Stimulated activated CD4-positive, alpha-beta T cell treated with anti-CD3 and anti-CD28 coated beads, Interleukin-1b, Interleukin-23, amount 100 ng/mL, for 4 hours (primary cell): ENCODE data around the gene ZNF12.

Experiments used
- DNase-seq, 2 donors: peaks; one replicate each; pipeline ENCODE4 v3.0.0-alpha.2; 2020; ENCODE audit warnings: low read depth in 2 of 2

ZNF12 gene

DNA sequence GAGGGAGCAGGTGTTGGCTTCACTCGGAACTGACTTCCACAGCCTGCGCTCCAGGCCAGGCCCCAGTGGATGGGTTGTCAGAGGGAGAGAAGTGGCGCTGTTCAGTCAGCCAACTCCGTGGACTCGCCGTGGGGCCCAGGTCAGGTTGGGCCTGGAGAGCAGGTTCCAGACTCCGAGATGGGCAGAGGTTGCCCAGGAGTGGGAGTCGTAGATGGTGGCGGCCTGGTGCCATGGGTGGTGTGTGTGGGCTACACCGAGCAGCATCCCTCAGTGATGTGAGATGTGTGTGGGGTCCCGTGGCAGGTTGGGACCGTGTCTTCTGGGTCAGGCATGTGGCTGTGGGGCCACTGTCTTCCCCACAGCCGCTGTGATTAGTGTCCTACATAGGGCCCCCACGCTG is 59.2 kb downstream of the ZNF12 start:
- no peak for DNase-seq

GRCh38 chr7:6647080-6647479 is 59.7 kb downstream of the ZNF12 start:
- no peak for DNase-seq

DNA sequence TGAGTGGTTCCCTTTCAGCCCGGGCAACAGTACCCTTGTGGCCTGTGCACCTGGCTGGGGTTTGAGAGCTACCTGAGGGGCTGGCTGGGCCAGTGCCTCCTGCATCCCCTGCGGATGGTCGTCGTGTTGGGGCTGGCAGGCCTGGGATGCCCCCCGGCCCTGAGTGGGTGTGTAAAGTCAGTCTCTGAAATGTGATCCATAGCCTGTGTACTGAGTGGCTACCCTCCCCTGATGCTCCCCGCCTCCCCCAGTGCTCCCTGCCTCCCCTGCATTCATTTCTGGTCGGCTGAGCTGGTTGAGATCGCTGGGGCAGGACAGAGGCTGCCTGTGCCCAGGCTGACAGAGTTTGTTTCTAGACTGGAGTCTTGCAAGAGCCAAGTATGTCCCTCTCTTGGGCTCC is 60.3 kb downstream of the ZNF12 start:
- no peak for DNase-seq

- no peak for DNase-seq
Observed at GRCh38 chr7:6644728-6645127, 62.0 kb downstream of the ZNF12 start.

DNA sequence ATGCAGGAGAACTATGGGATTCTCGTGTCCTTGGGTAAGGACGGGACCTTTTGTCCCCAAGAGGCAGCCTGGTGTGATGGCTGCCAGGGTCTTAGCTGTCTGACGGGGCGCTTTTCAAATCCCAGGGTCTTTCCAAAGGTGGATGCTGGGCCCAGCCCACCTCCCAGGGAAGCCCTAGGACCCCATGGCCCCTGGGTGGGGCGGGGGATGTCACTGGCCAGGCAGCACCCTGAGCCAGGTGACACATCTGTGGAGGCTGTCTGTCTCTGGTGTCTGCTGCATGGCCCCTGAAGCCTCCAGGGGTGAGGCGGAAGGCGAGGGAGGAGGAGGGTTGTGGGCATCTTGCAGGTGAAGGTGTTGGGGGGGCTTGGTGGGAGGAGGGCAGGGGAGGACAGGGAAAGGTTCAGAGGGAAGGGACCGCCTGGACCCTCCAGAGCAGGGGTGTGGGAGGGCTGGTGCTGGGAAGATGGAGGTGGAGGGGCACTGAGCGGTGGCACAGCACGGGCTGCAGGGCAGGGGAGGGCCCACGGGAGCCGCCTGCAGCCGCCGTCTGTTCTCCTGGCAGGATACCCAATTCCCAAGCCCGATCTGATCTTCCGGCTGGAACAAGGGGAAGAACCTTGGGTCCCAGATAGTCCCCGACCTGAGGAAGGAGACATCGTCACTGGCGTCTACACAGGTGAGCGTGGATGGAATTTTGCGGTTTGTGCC is 62.7 kb downstream of the ZNF12 start:
- DNase-seq: no peak

DNA sequence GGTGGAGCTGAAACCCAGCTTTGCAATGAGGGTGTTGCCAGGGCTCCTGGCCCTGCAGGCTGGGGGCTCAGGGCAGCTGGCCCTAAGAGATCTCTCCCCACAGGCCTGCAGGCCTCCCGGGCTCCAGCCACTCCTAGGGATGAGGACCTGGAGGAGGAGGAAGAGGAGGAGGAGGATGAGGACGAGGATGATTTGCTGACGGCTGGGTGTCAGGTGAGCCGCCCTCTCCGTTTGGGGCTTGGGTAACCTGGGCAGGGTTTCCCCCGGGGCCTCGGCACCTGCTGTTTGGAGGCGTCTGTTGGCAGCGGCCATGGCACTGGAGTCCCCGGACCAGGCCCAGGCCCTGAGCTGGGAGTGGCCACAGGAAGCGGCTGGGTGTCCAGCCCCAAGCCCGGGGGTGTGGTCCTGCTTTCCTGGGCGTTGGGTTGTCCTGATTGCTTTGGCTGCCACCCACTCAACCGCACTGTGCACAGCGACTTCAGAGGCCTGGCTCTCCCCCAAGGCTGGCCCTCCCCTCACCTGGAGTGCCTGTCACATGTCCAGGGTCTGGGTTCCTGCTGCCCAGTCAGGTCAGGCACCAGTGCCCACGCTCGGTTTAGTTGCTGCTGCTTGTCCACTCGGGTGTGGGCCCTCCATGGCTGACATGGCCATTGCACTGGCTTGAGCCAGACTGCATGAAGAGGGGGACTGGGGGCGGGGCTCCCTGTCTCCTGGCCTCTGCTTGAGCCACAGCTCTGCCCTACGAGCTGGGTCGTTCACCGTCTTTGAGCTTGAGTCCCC is 63.7 kb downstream of the ZNF12 start:
- no peak for DNase-seq

DNA sequence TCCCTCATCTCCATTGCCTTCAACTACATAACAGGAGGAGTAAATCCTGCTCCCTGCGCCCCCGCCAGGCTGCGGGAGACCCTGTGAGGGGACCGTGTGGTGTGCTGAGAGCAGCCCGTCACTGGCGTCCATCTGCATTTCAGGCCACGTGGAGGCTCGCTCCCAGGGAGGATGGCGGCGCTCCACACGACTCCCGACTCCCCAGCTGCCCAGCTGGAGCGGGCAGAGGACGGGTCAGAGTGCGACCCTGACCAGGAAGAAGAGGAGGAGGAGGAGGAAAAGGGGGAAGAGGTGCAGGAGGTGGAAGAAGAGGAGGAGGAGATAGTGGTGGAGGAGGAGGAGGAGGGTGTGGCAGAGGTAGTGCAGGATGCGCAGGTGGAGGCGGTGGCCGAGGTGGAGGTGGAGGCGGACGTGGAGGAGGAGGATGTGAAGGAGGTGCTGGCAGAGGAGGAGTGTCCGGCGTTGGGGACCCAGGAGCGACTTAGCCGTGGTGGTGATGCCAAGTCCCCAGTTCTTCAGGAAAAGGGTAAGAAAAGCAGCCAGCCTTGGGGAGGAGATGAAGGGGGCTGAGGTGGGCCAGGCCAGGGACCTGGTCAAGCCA is 64.4 kb downstream of the ZNF12 start:
- DNase-seq: no peak

DNA sequence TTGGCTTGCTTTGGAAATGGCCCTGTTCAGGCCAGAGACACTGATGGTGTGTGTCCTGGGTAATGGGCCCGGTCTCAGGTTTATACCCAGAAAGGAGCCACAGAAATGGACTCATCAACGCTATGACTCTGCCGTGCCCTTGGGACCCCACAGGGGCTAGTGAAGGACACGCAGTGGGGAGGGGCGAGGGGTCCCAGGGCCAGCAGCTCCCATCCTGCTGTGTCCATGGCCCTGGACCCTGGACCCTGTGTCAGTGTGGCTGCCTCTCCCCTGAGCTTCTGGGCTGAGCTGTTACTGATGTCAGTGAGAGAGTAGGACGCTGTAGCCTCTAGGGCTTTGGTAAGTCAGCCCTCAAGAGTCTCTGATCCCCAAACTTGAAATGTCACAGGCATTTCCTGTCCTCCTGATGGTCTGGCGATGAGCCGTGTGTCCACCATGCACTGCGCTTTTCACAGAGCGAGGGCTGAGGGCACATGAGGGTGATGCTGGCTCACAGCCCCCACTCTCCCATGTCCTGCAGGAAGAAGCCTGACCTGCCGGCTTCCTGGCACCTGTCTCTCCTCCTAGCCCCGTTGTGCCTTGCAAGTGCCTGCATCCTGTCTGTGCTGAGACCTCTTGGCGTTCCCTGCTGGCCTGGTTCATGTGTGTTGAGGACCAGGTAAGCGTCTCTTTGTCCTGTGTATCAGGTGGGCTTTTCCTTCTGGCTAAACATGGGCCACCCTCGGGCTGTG is 65.3 kb downstream of the ZNF12 start:
- no peak for DNase-seq

GRCh38 chr7:6640246-6640721 is 66.5 kb downstream of the ZNF12 start:
- DNase-seq: peak; percentile 16 to 26

DNA sequence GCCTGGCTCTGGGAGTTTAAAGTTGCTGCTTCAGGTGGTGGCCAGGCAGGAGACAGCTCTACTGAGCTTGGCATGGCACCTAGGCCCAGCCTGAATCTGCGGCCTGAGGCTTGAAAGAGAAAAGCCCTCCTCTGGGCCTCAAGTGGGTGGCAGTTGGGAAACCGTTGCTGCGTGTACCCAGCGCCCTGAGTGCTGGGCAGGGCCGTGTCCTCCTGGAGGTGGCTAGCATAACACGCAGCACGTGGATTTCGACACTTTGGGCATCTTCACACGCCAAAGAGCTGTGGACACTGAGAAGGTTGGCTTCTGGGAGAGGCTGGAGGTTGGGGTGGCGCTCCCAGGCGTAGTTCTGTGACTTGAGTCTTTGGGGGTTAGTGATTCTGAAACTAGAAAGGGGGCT is 67.1 kb downstream of the ZNF12 start:
- no peak for DNase-seq

DNA sequence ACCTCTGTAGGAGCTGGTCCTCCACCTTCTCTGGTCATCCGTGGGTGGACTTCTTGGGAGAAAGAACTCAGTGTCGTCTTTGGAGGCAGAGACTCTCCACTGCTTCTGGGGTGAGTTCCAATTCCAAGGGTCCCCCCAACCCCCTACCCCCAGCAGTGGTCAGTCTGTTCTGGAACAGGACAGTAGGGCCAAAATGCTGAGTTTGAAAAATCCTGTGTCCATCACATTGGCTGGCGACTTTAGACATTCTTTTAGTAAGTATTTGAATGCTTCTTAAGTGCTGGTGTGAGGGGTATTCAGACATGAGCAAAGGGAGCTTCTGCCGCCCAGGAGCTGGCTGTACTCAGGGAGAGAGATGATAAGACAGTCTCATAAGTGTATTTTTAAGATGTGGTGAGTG is 67.7 kb downstream of the ZNF12 start:
- no peak for DNase-seq
